H9 (cell line): ENCODE results near the gene ALDH1B1. TPM values are rescaled to one million over a fixed set of nuclear protein-coding genes. Genes with fewer than 3 reads are reported as not detected.

Source experiments
- DNase-seq: peaks from one replicate; pipeline ENCODE4 v3.0.0-alpha.2; 2017
- H2AFZ ChIP-seq: one replicate; pipeline ENCODE4 v1.6.1; 2013; ENCODE audit warnings: mild to moderate bottlenecking, low read length, control low read depth, moderate library complexity
- H2AK5ac ChIP-seq: 2 replicates; pipeline ENCODE4 v1.6.1; 2013; ENCODE audit warnings: low read length, control low read depth, mixed read lengths; ENCODE audit not compliant: insufficient read length
- H2BK120ac ChIP-seq: one replicate; pipeline ENCODE4 v1.6.1; 2013; ENCODE audit warnings: low read depth, mild to moderate bottlenecking, low read length, control low read depth, inconsistent platforms; ENCODE audit not compliant: poor library complexity, severe bottlenecking
- H2BK12ac ChIP-seq: 2 replicates; pipeline ENCODE4 v1.6.1; 2013; ENCODE audit warnings: low read length, control low read depth, mixed read lengths, low read depth; ENCODE audit not compliant: insufficient read length
- H2BK15ac ChIP-seq: 2 replicates; pipeline ENCODE4 v1.6.1; 2013; ENCODE audit warnings: low read depth, low read length, control low read depth
- H2BK20ac ChIP-seq: one replicate; pipeline ENCODE4 v1.6.1; 2013; ENCODE audit warnings: low read depth, mild to moderate bottlenecking, low read length, control low read depth, inconsistent platforms; ENCODE audit not compliant: poor library complexity, severe bottlenecking
- H2BK5ac ChIP-seq: 2 replicates; pipeline ENCODE4 v1.6.1; 2013; ENCODE audit warnings: low read length, control low read depth, mixed read lengths; ENCODE audit not compliant: insufficient read length
- H3K14ac ChIP-seq: 2 replicates; pipeline ENCODE4 v1.6.1; 2013; ENCODE audit warnings: low read length, control low read depth; ENCODE audit not compliant: insufficient read depth
- H3K18ac ChIP-seq: 2 replicates; pipeline ENCODE4 v1.6.1; 2013; ENCODE audit warnings: low read depth, mild to moderate bottlenecking, mixed read lengths, low read length, control low read depth; ENCODE audit not compliant: insufficient read length
- H3K23ac ChIP-seq: 2 replicates; pipeline ENCODE4 v1.6.1; 2013; ENCODE audit warnings: low read length, control low read depth, mixed read lengths, low read depth; ENCODE audit not compliant: insufficient read length
- H3K23me2 ChIP-seq: 2 replicates; pipeline ENCODE4 v1.6.1; 2013; ENCODE audit warnings: low read depth, mild to moderate bottlenecking, mixed read lengths, low read length, control low read depth; ENCODE audit not compliant: insufficient read length, poor library complexity, severe bottlenecking
- H3K27ac ChIP-seq: 2 replicates; pipeline ENCODE4 v1.5.1; 2013; ENCODE audit warnings: low read length, control low read depth, mixed read lengths, low read depth; ENCODE audit not compliant: insufficient read length
- H3K27me3 ChIP-seq: 2 replicates; pipeline ENCODE4 v1.6.1; 2013; ENCODE audit warnings: low read length, control low read depth, inconsistent platforms; ENCODE audit not compliant: insufficient read depth
- H3K4ac ChIP-seq: 2 replicates; pipeline ENCODE4 v1.6.1; 2013; ENCODE audit warnings: low read depth, mild to moderate bottlenecking, control low read depth, inconsistent platforms, low read length, moderate library complexity
- H3K4me1 ChIP-seq: 2 replicates; pipeline ENCODE4 v1.6.1; 2013; ENCODE audit warnings: low read length, control low read depth, inconsistent platforms; ENCODE audit not compliant: insufficient read depth
- H3K4me2 ChIP-seq: 2 replicates; pipeline ENCODE4 v1.6.1; 2013; ENCODE audit warnings: low read length, control low read depth, mixed read lengths; ENCODE audit not compliant: insufficient read length, insufficient read depth
- H3K56ac ChIP-seq: 2 replicates; pipeline ENCODE4 v1.6.1; 2013; ENCODE audit warnings: low read depth, mild to moderate bottlenecking, mixed read lengths, low read length, control low read depth; ENCODE audit not compliant: insufficient read length
- H3K79me1 ChIP-seq: 2 replicates; pipeline ENCODE4 v1.6.1; 2013; ENCODE audit warnings: low read depth, mild to moderate bottlenecking, moderate library complexity, low read length, control low read depth, inconsistent platforms; ENCODE audit not compliant: insufficient read depth, poor library complexity, severe bottlenecking
- H3K79me2 ChIP-seq: 2 replicates; pipeline ENCODE4 v1.6.1; 2013; ENCODE audit warnings: low read length, control low read depth, inconsistent platforms; ENCODE audit not compliant: insufficient read depth
- H3K9ac ChIP-seq: 2 replicates; pipeline ENCODE4 v1.6.1; 2013; ENCODE audit warnings: low read length, control low read depth, mixed read lengths; ENCODE audit not compliant: insufficient read length; ENCODE audit errors: extremely low read depth
- H3K9me3 ChIP-seq: one replicate; pipeline ENCODE4 v1.6.1; 2013; ENCODE audit warnings: low read depth, low read length, inconsistent platforms; ENCODE audit not compliant: control insufficient read depth
- H3T11ph ChIP-seq: one replicate; pipeline ENCODE4 v1.6.1; 2013; ENCODE audit warnings: mild to moderate bottlenecking, low read length, control low read depth, inconsistent platforms
- H4K20me1 ChIP-seq: one replicate; pipeline ENCODE4 v1.6.1; 2013; ENCODE audit not compliant: control insufficient read depth, insufficient read length, insufficient read depth
- H4K5ac ChIP-seq: 2 replicates; pipeline ENCODE4 v1.6.1; 2013; ENCODE audit warnings: low read depth, mild to moderate bottlenecking, mixed read lengths, low read length, control low read depth; ENCODE audit not compliant: insufficient read length
- H4K8ac ChIP-seq: replicated peaks from 2 replicates; pipeline ENCODE4 v1.6.1; 2013; ENCODE audit warnings: low read length, control low read depth, mixed read lengths, low read depth; ENCODE audit not compliant: insufficient read length
- H4K91ac ChIP-seq: 2 replicates; pipeline ENCODE4 v1.6.1; 2013; ENCODE audit warnings: low read depth, mild to moderate bottlenecking, moderate library complexity, mixed read lengths, low read length, control low read depth; ENCODE audit not compliant: insufficient read length
- H3K27ac Mint-ChIP-seq, 3 experiments: 2 replicates in 2 of 3; 3 replicates in 1 of 3; pipeline ENCODE4 v1.8.0; 2020 to 2021; ENCODE audit warnings: mixed read lengths in 3 of 3, mild to moderate bottlenecking in 1 of 3, moderate library complexity in 1 of 3
- H3K27me3 Mint-ChIP-seq: 2 replicates; pipeline ENCODE4 v1.8.0; 2021; ENCODE audit warnings: low read depth, mild to moderate bottlenecking, moderate library complexity, mixed read lengths
- H3K36me3 Mint-ChIP-seq, 3 experiments: 2 replicates in 2 of 3; 3 replicates in 1 of 3; pipeline ENCODE4 v1.8.0; 2020 to 2021; ENCODE audit warnings: low read depth in 3 of 3, mixed read lengths in 3 of 3; ENCODE audit not compliant: insufficient read depth in 1 of 3
- H3K4me1 Mint-ChIP-seq, 2 experiments: 2 replicates each; pipeline ENCODE4 v1.8.0; 2020; ENCODE audit warnings: mixed read lengths in 2 of 2
- H3K4me3 Mint-ChIP-seq, 2 experiments: 2 replicates in 1 of 2; 3 replicates in 1 of 2; pipeline ENCODE4 v1.8.0; 2020 to 2021; ENCODE audit warnings: mild to moderate bottlenecking in 2 of 2, mixed read lengths in 2 of 2, moderate library complexity in 1 of 2
- H3K9me3 Mint-ChIP-seq, 2 experiments: 2 replicates in 1 of 2; 3 replicates in 1 of 2; pipeline ENCODE4 v1.8.0; 2020; ENCODE audit warnings: mild to moderate bottlenecking in 2 of 2, mixed read lengths in 2 of 2, moderate library complexity in 1 of 2
- CTCF ChIP-seq: fragments of 200-600 bp; sonication (generic); conservative IDR thresholded peaks from 3 replicates; pipeline ENCODE4 v1.8.0; 2021; ENCODE audit warnings: antibody characterized with exemption, mild to moderate bottlenecking
- WGBS: extraction: QIAGEN DNeasy Blood & Tissue Kit; methylation state at CpG from one replicate; pipeline ENCODE4 v1.1.7; 2013; ENCODE audit warnings: missing lambda C conversion rate, low lambda C conversion rate, mixed read lengths; ENCODE audit not compliant: insufficient read length; ENCODE audit errors: extremely low coverage; 5-methylcytosine and 5-hydroxymethylcytosine counted together
- total RNA-seq: library from RNA; stranded (reverse); gene quantifications from 2 replicates; pipeline ENCODE4 v1.2.1, GENCODE V29; 2021

The ALDH1B1 gene
- total RNA-seq, 1 experiment from 2014 or later, result 49.6 TPM

DNA sequence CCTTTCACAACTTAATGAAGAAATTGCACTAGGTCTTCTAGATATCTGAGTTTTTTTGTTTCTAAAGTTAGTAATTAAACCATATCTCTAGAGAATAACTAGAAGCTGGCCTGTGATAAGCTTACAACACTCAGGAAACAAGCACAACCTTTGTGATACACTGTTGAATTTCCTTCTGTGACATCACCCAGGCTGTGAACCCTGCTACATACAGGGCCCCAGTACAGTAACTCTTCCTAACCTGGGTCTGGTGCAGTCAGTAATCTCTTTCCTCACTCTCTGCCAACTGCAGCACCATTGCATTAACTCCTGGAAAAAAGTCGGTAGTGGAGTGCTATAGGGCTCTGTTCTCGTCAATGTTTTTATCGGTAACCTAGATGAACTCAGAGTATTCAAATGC, 42.4 kb downstream of the ALDH1B1 start:
- no peak overlapping the region for H2BK12ac ChIP-seq
- TF ChIP-seq CTCF, result no peak
- no peaks in the 10 kb centered on the region for H3K79me2 ChIP-seq
- H3K23me2 ChIP-seq, result no peaks in the 10 kb centered on the region
- no peak overlapping the region for H3K18ac ChIP-seq
- no peak overlapping the region for H4K8ac ChIP-seq
- H3K4me1 Mint-ChIP-seq, result peaks cover 13 to 22% of the 10 kb centered on the region in 2 experiments
- no peaks in the 10 kb centered on the region for H4K20me1 ChIP-seq
- H3K9ac ChIP-seq, result no peak overlapping the region
- H2BK120ac ChIP-seq, result no peak overlapping the region
- no peak overlapping the region for H3K4me3 Mint-ChIP-seq
- H2BK5ac ChIP-seq, result no peak overlapping the region
- H3T11ph ChIP-seq, result no peak overlapping the region
- no CpG with 5 or more reads among the region's 3 CpGs for WGBS
- no peak overlapping the region for H4K5ac ChIP-seq
- no peaks in the 10 kb centered on the region for H3K36me3 Mint-ChIP-seq
- H2AK5ac ChIP-seq, result no peak overlapping the region
- no peak overlapping the region for H4K91ac ChIP-seq
- DNase-seq, result no peak
- H2BK15ac ChIP-seq, result no peak overlapping the region
- H3K4me1 ChIP-seq, result no peaks in the 10 kb centered on the region
- H3K23ac ChIP-seq, result no peak overlapping the region
- H3K27ac Mint-ChIP-seq, result no peak overlapping the region
- no peak overlapping the region for H3K4ac ChIP-seq
- H3K27me3 ChIP-seq, result no peaks in the 10 kb centered on the region; the same call in 1 of the 2 replicates
- H2BK20ac ChIP-seq, result no peak overlapping the region
- H3K9me3 ChIP-seq, result no peaks in the 10 kb centered on the region
- H3K4me2 ChIP-seq, result no peak overlapping the region
- H3K79me1 ChIP-seq, result no peaks in the 10 kb centered on the region
- H3K9me3 Mint-ChIP-seq, result no peaks in the 10 kb centered on the region; a peak in 1 of 5 replicates
- H3K27me3 Mint-ChIP-seq, result peaks cover 14% of the 10 kb centered on the region
- H3K56ac ChIP-seq, result no peak overlapping the region
- no peak overlapping the region for H3K14ac ChIP-seq
- H3K27ac ChIP-seq, result no peak overlapping the region
- H2AFZ ChIP-seq, result no peak overlapping the region
